ENCODE results near the gene CRABP2.
A peak's percentile ranks its signal among the peaks of the same experiment; 100 is the strongest.

The CRABP2 gene

GRCh38 chr1:156671804-156672203 lies 33.6 kb downstream of the CRABP2 start:
- TF ChIP-seq POLR2A (IDR thresholded peaks at IDR 0.05; ENCODE audit: low read depth, low read length), result no peak
- TF ChIP-seq TAF1 (IDR thresholded peaks at IDR 0.05; ENCODE audit: borderline replicate concordance, low read depth, low read length), result no peak
- TF ChIP-seq POLR2AphosphoS5 (IDR thresholded peaks at IDR 0.05; ENCODE audit: low read depth, low read length), result no peak
- no peak for DNase-seq (ENCODE audit: insufficient read length)
- FAIRE-seq, result no peak

- TF ChIP-seq POLR2AphosphoS5 (IDR thresholded peaks at IDR 0.05; ENCODE audit: low read depth, low read length) (no peak), POLR2A (IDR thresholded peaks at IDR 0.05; ENCODE audit: low read depth, low read length) (no peak), TAF1 (IDR thresholded peaks at IDR 0.05; ENCODE audit: borderline replicate concordance, low read depth, low read length) (no peak)
- DNase-seq (ENCODE audit: insufficient read length) (no peak), FAIRE-seq (no peak)
These were observed 34.6 kb downstream of the CRABP2 start for GRCh38 chr1:156670791-156671190.

GRCh38 chr1:156670359-156670758 lies 35.0 kb downstream of the CRABP2 start:
- DNase-seq (ENCODE audit: insufficient read length) (no peak), FAIRE-seq (no peak)
- TF ChIP-seq POLR2A (IDR thresholded peaks at IDR 0.05; ENCODE audit: low read depth, low read length) (no peak), TAF1 (IDR thresholded peaks at IDR 0.05; ENCODE audit: borderline replicate concordance, low read depth, low read length) (no peak), POLR2AphosphoS5 (IDR thresholded peaks at IDR 0.05; ENCODE audit: low read depth, low read length) (no peak)

- no peak for DNase-seq (ENCODE audit: insufficient read length)
- TF ChIP-seq TAF1 (IDR thresholded peaks at IDR 0.05; ENCODE audit: borderline replicate concordance, low read depth, low read length) (no peak), POLR2A (IDR thresholded peaks at IDR 0.05; ENCODE audit: low read depth, low read length) (no peak), POLR2AphosphoS5 (IDR thresholded peaks at IDR 0.05; ENCODE audit: low read depth, low read length) (no peak)
- no peak for FAIRE-seq
These were observed 35.6 kb downstream of the CRABP2 start for GRCh38 chr1:156669794-156670193.

- FAIRE-seq, result no peak
- no peak for DNase-seq (ENCODE audit: insufficient read length)
These were observed 36.4 kb downstream of the CRABP2 start for GRCh38 chr1:156668801-156669637.

GRCh38 chr1:156667968-156668709 lies 37.2 kb downstream of the CRABP2 start:
- DNase-seq (ENCODE audit: insufficient read length) (no peak), FAIRE-seq (no peak)
- no peak for TF ChIP-seq POLR2A (IDR thresholded peaks at IDR 0.05; ENCODE audit: low read depth, low read length)
- TF ChIP-seq POLR2AphosphoS5 (IDR thresholded peaks at IDR 0.05; ENCODE audit: low read depth, low read length), result no peak
- no peak for TF ChIP-seq TAF1 (IDR thresholded peaks at IDR 0.05; ENCODE audit: borderline replicate concordance, low read depth, low read length)

More at GRCh38 chr1:156668801-156669637, 36.4 kb downstream of the CRABP2 start:
- TF ChIP-seq POLR2AphosphoS5 (IDR thresholded peaks at IDR 0.05; ENCODE audit: low read depth, low read length) (no peak), TAF1 (IDR thresholded peaks at IDR 0.05; ENCODE audit: borderline replicate concordance, low read depth, low read length) (no peak), POLR2A (IDR thresholded peaks at IDR 0.05; ENCODE audit: low read depth, low read length) (no peak)

GRCh38 chr1:156667610-156667967 lies 37.8 kb downstream of the CRABP2 start:
- DNase-seq (ENCODE audit: insufficient read length), result no peak
- FAIRE-seq, result no peak
- no peak for TF ChIP-seq POLR2A (IDR thresholded peaks at IDR 0.05; ENCODE audit: low read depth, low read length)
- TF ChIP-seq POLR2AphosphoS5 (IDR thresholded peaks at IDR 0.05; ENCODE audit: low read depth, low read length), result no peak
- TF ChIP-seq TAF1 (IDR thresholded peaks at IDR 0.05; ENCODE audit: borderline replicate concordance, low read depth, low read length), result no peak

GRCh38 chr1:156666862-156667609 lies 38.3 kb downstream of the CRABP2 start:
- TF ChIP-seq POLR2A (IDR thresholded peaks at IDR 0.05; ENCODE audit: low read depth, low read length) (no peak), POLR2AphosphoS5 (IDR thresholded peaks at IDR 0.05; ENCODE audit: low read depth, low read length) (no peak), TAF1 (IDR thresholded peaks at IDR 0.05; ENCODE audit: borderline replicate concordance, low read depth, low read length) (no peak)
- no peak for DNase-seq (ENCODE audit: insufficient read length)
- no peak for FAIRE-seq

- FAIRE-seq, result no peak
- DNase-seq (ENCODE audit: insufficient read length), result no peak
- TF ChIP-seq POLR2A (IDR thresholded peaks at IDR 0.05; ENCODE audit: low read depth, low read length), result no peak
- TF ChIP-seq TAF1 (IDR thresholded peaks at IDR 0.05; ENCODE audit: borderline replicate concordance, low read depth, low read length), result no peak
- no peak for TF ChIP-seq POLR2AphosphoS5 (IDR thresholded peaks at IDR 0.05; ENCODE audit: low read depth, low read length)
These were observed 39.8 kb downstream of the CRABP2 start for GRCh38 chr1:156665539-156665938.

GRCh38 chr1:156664767-156665411 lies 40.5 kb downstream of the CRABP2 start:
- TF ChIP-seq POLR2A (IDR thresholded peaks at IDR 0.05; ENCODE audit: low read depth, low read length) (peak; percentile 73; the same call in 1 of the 2 replicates), TAF1 (IDR thresholded peaks at IDR 0.05; ENCODE audit: borderline replicate concordance, low read depth, low read length) (no peak), POLR2AphosphoS5 (IDR thresholded peaks at IDR 0.05; ENCODE audit: low read depth, low read length) (peak; percentile 75)
- FAIRE-seq, result no peak
- DNase-seq (ENCODE audit: insufficient read length), result peak; percentile 76

All from GM12892 (cell line).